Body of pancreas (tissue), 4 donors: ENCODE results near the gene PCYT2.

ENCODE experiments used
- CTCF ChIP-seq, 7 experiments: fragments of 450-650 bp in 4 of 7; fragments of 200-600 bp in 3 of 7; sonication (generic) in 3 of 7; IDR thresholded peaks; one replicate each; pipeline ENCODE4 v1.5.1; 2016 to 2019; ENCODE audit warnings: antibody characterized with exemption in 7 of 7
- POLR2A ChIP-seq, 3 donors: fragments of 450-650 bp; IDR thresholded peaks; one replicate each; pipeline ENCODE4 v1.6.1; 2016; ENCODE audit warnings: antibody characterized with exemption in 3 of 3, mild to moderate bottlenecking in 2 of 3

GRCh38 chr17:81912441-81913309 lies 1.5 kb upstream of the PCYT2 start:
- TF ChIP-seq CTCF (IDR thresholded peaks at IDR 0.05) (no peak), POLR2A (IDR thresholded peaks at IDR 0.05) (no peak)
